Right lobe of liver (tissue), 4 donors: Measurements from ENCODE around the gene ARSG.

Experiments
- POLR2A ChIP-seq: fragments of 450-650 bp; IDR thresholded peaks from one replicate; pipeline ENCODE4 v1.6.1; 2017; ENCODE audit warnings: antibody characterized with exemption, mild to moderate bottlenecking
- TF ChIP-seq, protein P1 (sequence below), 4 donors: fragments of 200-600 bp in 3 of 4; fragments of 450-650 bp in 1 of 4; IDR thresholded peaks; one replicate each; pipeline versions ENCODE4 v1.5.1 to v1.8.0; 2016 to 2022; ENCODE audit warnings: antibody characterized with exemption in 4 of 4, mild to moderate bottlenecking in 2 of 4
- donor health status: DM: no; HTN: no; CAD: no.
- donor health status: DM: no; HTN: no; CAD: no.
- donor health status: DM: no; HTN: yes; CAD: no.

DNA sequence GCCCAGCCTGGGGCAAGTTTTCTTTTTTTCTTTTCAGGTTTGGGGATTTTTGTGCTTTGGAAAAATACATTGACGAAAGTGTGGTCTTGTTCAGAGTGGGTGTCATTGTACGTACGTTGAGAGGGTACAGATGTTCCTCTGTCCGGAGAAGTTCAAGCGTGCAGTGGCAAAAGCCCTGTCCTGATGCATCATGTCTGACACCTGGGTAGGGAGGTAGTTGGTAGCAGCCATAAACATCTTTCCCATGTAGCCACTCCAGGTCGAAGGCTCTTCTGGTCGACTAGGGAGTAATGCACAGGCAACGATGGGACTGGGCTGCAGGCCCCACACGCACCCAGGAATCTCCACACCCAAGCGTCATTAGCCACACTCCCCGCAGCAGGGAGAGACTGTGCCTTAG is 138.6 kb downstream of the ARSG start:
- TF ChIP-seq, protein P1, sequence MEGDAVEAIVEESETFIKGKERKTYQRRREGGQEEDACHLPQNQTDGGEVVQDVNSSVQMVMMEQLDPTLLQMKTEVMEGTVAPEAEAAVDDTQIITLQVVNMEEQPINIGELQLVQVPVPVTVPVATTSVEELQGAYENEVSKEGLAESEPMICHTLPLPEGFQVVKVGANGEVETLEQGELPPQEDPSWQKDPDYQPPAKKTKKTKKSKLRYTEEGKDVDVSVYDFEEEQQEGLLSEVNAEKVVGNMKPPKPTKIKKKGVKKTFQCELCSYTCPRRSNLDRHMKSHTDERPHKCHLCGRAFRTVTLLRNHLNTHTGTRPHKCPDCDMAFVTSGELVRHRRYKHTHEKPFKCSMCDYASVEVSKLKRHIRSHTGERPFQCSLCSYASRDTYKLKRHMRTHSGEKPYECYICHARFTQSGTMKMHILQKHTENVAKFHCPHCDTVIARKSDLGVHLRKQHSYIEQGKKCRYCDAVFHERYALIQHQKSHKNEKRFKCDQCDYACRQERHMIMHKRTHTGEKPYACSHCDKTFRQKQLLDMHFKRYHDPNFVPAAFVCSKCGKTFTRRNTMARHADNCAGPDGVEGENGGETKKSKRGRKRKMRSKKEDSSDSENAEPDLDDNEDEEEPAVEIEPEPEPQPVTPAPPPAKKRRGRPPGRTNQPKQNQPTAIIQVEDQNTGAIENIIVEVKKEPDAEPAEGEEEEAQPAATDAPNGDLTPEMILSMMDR (IDR thresholded peaks at IDR 0.05) = no peak
- no peak for TF ChIP-seq POLR2A
